HG02870 (cell line): ENCODE measurements around the gene RXRB.
"Not testable (repeated sequence)": the region's sequence is repeated elsewhere in the genome, so short reads cannot be mapped to it uniquely, and the experiment has no call there.

Experiments
- ATAC-seq: cut with Tn5 transposase; IDR thresholded peaks from one replicate; pipeline ENCODE4 v1.9.1; 2021; ENCODE audit warnings: mild to moderate bottlenecking, moderate library complexity; ENCODE audit not compliant: unreplicated experiment

Gene RXRB

DNA sequence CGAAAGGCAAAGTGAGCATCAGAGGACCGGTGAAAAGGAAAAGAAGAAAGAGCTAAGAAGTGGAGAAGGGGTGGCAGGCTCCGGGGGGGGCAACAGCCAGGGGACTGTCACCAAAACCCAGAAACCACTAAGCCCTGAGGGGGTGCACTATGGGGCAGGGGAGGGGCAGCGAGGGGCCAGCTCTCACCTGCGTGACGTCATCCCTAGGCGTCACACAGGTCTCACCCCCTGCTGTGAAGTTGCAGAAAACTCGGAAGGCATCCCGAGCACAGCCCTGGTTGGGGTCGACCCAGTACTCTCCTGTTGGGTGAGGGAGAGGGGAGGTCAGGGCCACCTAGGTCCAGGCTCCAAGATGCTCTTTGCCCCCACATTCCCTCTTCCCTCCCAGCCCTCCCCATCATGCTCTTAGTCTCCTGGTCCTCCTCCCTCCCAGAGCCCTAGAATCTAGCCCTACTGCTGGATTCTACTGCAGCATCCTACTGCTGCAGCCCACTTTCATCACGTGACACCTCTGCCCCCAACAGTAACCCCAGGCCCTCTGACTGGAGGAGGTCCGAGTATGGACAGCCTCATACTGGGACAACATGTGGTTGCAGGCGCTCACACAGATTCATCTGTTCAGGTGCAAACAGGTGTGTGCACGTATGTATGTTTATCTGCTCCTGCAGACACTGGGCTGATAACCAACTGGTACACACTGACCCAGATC lies 35.6 kb downstream of the RXRB start:
- ATAC-seq, result no peak

DNA sequence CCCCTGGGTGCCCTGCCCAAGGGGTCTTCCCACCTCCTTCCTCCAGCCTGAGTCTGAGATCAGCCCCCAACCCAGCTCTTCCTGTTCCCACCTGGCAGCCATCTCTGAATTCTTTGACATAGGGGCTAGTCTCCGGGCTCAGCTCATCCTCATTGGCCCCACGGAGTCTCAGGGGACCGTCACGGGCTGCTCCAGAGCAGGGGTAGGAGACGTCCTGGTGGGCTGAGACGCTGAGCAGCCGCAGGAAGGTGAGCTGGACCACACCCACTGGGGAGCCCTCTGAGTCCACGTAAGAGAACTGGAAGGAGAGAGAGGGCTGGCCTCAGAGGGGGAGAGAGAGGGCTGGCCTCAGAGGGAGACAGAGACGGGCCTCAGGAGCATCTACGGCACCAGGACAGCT lies 36.3 kb downstream of the RXRB start:
- ATAC-seq, result no peak

DNA sequence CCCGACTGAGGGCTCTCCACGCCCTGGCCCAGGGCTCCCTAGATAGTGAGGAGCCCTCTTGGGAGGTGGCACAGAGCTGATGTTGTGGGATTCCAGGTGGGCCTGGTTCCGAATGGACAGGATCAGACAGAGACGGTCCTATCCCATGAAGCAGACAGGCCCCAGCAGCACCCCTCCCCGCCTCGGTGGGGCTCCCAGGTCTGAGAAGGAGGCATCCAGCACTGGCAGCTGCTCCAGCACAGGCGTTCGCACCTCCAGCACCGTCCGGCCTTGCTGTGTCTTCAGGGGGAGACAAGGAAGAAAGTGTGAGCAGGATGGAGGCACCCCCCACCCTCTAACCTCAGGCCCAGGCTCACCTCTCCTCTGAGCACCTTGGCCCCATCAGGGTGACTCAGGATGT lies 36.9 kb downstream of the RXRB start:
- no peak for ATAC-seq

DNA sequence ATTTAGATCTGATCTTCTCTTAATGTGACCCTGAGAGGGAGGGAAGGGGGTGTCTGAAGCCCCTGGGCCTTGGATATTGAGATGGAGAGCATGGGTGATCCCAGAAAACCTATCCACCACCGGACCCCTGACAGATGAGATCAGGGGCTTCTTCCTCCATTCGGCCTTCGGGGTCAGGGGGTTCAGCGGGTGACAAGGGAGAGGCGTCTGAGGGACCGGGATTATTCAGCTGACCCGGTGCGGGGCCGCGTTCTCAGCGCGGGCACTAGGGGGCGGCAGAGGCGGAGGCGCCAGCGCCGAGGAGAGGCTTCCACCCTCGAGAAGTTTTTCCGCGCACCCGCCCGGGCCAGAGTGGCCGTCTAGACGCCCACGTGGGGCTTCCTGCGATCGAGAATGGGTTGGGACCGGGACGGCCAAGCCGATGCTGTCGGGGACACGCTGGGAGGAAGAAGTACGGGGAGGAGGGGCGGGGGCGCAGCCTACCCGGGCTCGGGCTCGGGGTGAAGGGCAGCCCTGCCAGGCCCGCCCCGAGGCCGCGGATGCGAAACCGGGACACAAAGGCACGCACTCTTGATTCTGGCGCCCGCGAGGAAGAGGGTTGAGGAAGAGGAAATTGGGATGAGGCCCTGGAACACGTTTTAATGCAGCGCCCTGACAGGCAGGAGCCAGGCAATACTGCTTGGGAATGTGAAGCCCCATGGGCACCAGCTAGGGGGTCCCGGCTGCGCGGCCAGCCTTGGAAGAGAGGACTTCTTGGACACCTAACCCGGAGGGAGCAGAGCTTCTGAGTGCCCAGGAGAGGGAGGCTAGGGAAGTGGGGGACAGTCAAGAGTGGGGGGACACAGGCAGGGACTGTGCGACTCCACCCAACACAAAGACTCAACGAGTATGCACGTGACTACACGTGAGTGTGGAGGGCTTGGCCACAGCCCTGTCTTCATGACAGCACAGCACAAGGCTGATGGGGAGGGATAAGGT lies 38.8 kb downstream of the RXRB start:
- ATAC-seq, result peak; percentile 54

DNA sequence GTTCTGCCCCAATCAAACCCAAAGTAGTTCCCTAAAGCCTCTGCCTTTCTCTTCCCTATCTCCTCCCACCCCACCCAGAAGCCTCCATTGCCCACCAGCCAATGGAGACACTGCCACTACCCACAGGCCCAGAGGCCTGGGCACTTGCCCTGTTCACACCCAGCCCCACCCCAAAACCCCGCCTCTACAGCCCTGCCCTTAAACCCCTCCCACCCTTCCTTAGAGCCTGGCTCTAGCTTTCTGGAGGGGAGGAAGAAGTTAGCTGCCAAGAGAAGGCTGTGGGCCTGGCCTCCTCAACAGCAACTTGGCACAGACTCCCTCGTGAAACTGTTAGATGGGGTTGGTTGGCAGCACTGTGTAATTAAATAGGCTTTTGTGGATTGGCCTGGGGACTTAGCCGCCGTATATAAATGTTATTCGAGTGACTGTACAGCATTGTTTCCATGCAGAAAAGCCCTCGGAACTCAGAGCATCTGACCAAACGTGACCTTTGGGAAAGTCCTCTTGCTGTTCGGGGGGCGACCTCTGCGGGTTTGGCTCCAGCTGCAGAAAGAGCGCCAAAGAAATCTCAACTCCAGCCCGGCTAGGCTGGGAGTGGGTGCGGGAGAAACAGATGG lies 39.6 kb downstream of the RXRB start:
- ATAC-seq, result no peak

DNA sequence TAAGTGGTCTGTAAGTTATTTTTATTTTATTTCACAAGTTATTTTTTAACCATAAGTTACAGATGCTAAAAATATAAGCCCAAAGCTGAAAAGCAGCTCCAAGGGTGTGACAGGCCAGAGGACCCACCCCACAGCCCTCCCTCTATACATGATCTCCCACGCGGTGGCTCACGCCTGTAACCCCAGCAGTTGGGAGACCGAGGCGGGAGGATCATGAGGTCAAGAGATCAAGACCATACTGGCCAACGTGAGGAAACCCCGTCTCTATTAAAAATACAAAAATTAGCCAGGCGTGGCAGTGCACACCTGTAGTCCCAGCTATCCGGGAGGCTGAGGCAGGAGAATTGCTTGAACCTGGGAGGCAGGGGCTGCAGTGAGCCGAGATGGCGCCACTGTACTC lies 40.4 kb downstream of the RXRB start:
- no peak for ATAC-seq

DNA sequence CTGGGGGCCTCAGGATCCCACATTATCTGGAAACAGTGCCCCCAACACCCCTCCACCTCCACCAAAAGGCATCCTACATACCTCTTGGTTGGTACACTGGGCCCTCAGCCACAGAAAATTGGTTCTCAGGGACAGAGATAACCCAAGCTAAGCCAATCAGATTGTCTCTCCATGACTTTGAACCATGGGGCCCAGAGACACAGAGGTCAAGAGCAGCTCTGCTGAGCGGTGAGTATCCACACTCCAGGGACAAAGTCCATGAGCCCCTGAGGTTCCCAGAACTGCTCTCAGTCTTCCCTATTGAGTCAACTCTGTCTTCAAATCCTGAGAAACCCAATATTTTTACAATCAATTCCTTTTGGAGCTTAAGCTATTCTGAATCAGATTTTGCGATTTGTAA lies 43.5 kb downstream of the RXRB start:
- no peak for ATAC-seq

DNA sequence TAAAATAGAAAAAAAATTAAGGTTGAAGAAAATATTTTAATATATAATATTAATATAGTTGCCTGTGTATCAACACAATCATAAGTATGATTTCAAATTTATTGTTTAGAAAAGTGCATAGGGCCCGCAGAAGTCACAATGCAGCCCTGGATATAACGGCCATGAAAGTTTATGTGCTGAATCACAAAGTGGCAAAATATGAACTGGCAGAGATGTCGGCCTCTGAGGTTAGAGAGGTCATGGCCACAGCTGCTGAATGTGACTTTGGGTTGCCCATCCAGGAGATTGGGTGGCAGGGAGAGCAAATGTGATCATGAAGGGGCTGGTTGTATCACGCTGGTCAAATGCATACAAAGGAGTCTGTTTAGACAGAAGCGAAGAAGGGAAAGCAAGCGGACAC lies 43.9 kb downstream of the RXRB start:
- no peak for ATAC-seq

DNA sequence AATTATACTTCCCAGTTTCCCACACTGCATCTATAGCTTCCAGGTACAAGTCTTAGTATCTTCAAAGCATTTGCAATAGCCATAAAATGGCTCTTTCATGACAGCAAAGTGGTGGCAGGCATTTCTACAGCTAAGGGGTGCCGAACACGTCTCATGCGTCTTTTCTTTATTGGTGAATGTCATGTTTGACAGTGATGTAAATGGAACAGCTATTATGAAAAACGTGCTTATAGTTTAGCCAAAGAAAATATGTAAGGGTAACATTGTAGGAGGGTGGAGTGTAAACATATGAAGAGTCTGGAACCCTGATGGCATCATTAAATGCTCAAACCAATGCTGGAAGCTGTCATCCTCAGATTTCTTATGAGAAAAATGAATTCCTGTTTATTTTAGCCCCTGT lies 46.1 kb downstream of the RXRB start:
- ATAC-seq, result no peak

DNA sequence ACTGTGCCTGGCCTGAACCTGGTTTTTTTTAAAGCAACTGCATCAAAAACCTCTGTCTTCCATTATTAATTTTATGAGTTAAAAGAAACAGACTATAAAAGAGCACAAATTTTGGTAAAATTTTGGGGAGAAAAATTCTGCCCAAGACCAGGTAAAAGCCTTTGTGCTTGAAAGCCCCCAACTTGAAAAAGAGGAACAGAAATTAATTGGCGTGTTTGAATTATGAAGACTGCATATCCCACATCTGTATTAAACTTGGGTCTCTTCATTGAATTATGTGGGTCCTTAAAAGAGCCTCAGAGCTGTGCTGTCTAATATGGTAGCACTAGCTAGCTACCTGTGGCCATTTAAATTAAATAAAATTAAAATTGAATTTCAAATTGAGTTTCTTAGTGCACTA lies 49.4 kb downstream of the RXRB start:
- no peak for ATAC-seq

DNA sequence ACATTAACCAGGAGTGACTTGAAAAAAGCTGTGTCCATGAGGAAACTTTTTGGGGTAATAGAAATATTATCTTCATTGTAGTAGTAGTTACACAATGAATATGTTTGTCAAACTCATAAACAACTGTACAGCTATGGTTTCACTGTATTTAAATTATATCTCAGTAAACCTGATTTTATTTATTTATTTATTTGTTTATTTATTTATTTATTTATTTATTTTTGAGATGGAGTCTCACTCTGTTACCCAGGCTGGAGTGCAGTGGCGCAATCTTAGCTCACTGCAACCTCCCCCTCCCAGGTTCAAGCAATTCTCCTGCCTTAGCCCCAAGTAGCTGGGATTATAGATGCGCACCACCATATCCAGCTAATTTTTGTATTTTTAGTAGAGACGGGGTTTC lies 49.9 kb downstream of the RXRB start:
- not testable (repeated sequence) for ATAC-seq

DNA sequence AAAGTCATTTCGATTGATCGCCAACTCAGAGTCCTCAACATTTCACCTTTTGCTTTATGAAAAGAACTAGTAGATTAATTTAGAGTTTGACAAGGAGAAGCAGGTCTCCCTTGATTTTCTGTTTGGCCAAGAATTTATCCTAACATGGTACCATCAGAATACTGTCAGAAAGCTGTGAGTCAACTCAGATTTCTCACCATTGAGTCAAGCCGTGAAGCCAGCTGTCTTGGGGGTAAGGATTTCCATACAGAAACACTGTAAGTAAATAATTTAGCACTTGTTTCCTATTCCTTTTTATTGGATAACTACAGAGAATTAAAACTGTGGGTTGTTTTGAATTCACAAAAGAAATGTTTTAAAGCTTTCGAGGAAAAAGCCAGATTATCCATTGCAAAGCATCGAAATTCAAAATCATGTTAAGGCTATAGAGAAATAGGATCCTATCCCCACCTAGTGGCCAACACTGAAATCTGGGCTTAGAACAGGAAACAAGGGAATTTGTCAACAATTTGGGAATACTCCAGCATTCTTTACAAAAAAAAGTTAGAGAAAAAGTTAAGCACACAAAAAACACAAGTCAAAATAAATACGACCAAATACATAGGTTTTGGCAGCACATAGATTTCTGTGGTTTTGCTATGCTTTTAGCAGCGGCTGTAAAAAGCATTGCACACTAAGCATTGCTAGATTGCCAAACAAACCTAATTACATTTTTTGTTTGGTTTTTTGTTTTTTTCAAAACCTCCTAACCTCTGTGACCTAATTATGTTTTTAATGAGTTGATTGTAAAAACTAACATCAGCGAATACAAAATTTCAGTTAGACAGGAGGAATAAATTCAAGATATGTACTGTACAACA lies 52.4 kb downstream of the RXRB start:
- no peak for ATAC-seq

DNA sequence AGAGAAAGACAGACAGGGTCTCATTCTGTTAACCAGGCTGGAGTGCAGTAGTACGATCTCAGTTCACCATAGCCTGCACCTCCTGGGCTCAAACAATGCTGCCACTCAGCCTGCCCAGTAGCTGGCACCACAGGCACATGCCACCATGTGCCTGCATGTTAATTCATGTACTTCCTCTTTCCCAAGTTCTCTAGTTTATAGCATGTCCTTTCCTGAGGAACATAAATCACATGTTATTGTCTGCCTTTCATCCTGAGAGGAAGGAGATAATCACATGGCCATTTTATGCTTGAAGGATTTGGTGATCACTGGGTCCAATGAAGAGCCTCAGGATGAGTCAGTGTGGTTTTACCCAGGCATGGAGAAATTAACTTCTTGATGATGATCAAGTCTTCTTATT lies 56.1 kb downstream of the RXRB start:
- ATAC-seq, result no peak
